Measurements from ENCODE around the gene DMD. TPM values are rescaled to one million over a fixed set of nuclear protein-coding genes. Genes with fewer than 3 reads are reported as not detected.
"Not testable (repeated sequence)": the region's sequence is repeated elsewhere in the genome, so short reads cannot be mapped to it uniquely, and the experiment has no call there.

Gene DMD
- total RNA-seq, 4 donors from 2014 or later: 2.2 to 26.7 (median 7.8) TPM

DNA sequence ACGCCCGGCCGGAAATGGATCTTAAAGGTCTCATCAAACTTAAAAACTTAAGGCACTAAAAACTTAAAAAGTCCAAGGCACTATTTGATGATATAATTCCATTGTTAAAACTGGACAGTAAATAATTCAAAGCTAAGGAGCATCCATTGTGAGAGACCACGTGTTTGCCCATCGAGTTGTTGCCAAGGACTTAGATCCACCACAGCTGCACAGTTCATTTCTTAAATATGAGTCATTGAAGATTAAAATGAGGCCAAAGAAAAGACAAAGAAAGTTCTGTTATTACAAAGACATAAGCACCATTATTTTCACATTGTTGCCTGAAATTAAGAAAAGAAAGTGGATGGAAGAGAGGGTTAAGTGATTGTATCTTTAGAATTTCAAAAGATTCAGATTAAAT is 1728.0 kb downstream of the DMD start:
- 22 to 64% methylated on average over 2 to 5 of the region's 5 CpGs for WGBS, 2 donors
- Histone ChIP-seq H3K36me3 (no peaks in the 10 kb centered on the region), H3K27me3 (no peaks in the 10 kb centered on the region), H3K4me3 (no peak overlapping the region), H3K9me3 (no peaks in the 10 kb centered on the region), H3K4me1 (no peaks in the 10 kb centered on the region), H3K27ac (no peak overlapping the region)
- intact Hi-C loops (cut with DNase I): no loop called here
- TF ChIP-seq CTCF (IDR thresholded peaks at IDR 0.05): no peak
- TF ChIP-seq POLR2A (IDR thresholded peaks at IDR 0.05): no peak
- no peak for DNase-seq

DNA sequence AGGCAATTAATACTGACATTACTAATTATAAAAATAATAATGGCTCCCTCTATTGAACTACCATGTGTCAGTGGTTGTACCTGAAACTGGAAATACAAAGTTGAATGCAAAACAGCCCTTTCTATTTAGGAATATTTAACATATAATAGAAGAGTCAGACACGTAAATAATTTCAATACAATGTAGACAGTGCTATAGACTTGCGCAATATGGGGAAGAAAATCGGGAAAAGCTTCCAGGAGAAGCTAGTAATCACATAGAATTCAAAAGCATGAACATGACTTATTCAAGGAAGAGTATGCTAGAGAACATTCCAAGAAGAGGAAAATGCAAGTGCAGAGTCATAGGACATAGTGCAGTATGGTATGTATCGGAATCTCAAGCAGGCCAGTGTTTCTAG is 1730.7 kb downstream of the DMD start:
- H3K4me1 ChIP-seq: no peaks in the 10 kb centered on the region
- intact Hi-C loops (cut with DNase I): no loop called here
- no peaks in the 10 kb centered on the region for H3K36me3 ChIP-seq
- no peaks in the 10 kb centered on the region for H3K9me3 ChIP-seq
- no peak overlapping the region for H3K27ac ChIP-seq
- TF ChIP-seq POLR2A (IDR thresholded peaks at IDR 0.05) (no peak), CTCF (IDR thresholded peaks at IDR 0.05) (no peak)
- no peak overlapping the region for H3K4me3 ChIP-seq
- H3K27me3 ChIP-seq: no peaks in the 10 kb centered on the region
- WGBS, 2 donors: 75 to 80% methylated on average over 4 of the region's 4 CpGs
- DNase-seq: no peak

GRCh38 chrX:31471229-31471628 is 1740.1 kb downstream of the DMD start:
- H3K36me3 ChIP-seq: no peaks in the 10 kb centered on the region
- 88% methylated on average over 7 of the region's 11 CpGs; no CpG with 5 or more reads in 1 of the 2 donors for WGBS, 2 donors
- H3K27ac ChIP-seq: no peak overlapping the region
- TF ChIP-seq CTCF (IDR thresholded peaks at IDR 0.05) (no peak), POLR2A (IDR thresholded peaks at IDR 0.05) (no peak)
- H3K4me3 ChIP-seq: no peak overlapping the region
- no peak for DNase-seq
- H3K9me3 ChIP-seq: no peaks in the 10 kb centered on the region
- no peaks in the 10 kb centered on the region for H3K27me3 ChIP-seq
- intact Hi-C loops (cut with DNase I): no loop called here
- no peaks in the 10 kb centered on the region for H3K4me1 ChIP-seq

- 60% methylated on average over 1 of the region's 7 CpGs; no CpG with 5 or more reads in 1 of the 2 donors for WGBS, 2 donors
- H3K9me3 ChIP-seq; intact Hi-C loops (cut with DNase I); H3K27ac ChIP-seq; H3K27me3 ChIP-seq; H3K4me3 ChIP-seq; DNase-seq; H3K4me1 ChIP-seq; H3K36me3 ChIP-seq: not testable (repeated sequence)
Measured at GRCh38 chrX:31470753-31471152, 1740.6 kb downstream of the DMD start.

DNA sequence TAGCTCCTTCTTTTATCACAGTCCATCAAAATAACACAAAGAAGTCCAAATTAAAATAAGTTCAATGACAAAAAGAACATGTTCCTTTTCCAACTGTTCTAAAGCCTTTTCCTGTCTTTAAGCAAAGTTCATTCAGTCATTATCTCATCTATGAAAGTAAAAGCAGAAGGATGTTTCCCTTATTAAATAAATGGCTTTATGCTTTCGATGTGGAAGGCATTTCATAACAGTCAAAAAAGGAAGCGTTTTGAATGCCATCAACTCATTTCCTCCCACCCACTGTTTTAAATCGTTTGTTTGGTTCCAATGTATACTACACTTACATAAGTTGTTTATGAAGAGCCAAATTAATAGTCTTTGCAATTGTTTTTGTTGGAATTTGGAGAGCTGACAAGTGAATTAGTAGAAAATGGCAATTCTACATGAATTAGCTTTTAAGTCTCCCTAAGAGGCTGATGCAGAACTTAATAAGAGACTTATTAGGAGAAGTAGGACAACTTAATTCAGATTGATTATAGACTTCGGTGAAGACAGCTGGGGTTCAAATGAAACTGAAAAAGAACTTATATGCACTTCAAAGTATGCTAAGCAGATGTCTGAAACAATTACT is 1746.9 kb downstream of the DMD start:
- no peaks in the 10 kb centered on the region for H3K36me3 ChIP-seq
- no peak overlapping the region for H3K4me3 ChIP-seq
- H3K27me3 ChIP-seq: no peaks in the 10 kb centered on the region
- H3K27ac ChIP-seq: no peak overlapping the region
- H3K4me1 ChIP-seq: no peaks in the 10 kb centered on the region
- intact Hi-C loops (cut with DNase I): no loop called here
- WGBS, 2 donors: 20 to 25% methylated on average over 4 of the region's 4 CpGs
- TF ChIP-seq CTCF (IDR thresholded peaks at IDR 0.05): no peak
- TF ChIP-seq POLR2A (IDR thresholded peaks at IDR 0.05): no peak
- no peak for DNase-seq
- H3K9me3 ChIP-seq: no peaks in the 10 kb centered on the region

GRCh38 chrX:31461266-31461665 is 1750.1 kb downstream of the DMD start:
- no peaks in the 10 kb centered on the region for H3K9me3 ChIP-seq
- H3K27me3 ChIP-seq: no peaks in the 10 kb centered on the region
- no peak for DNase-seq
- H3K27ac ChIP-seq: no peak overlapping the region
- no peak overlapping the region for H3K4me3 ChIP-seq
- intact Hi-C loops (cut with DNase I): no loop called here
- no peaks in the 10 kb centered on the region for H3K4me1 ChIP-seq
- no peaks in the 10 kb centered on the region for H3K36me3 ChIP-seq
- no peak for TF ChIP-seq CTCF (IDR thresholded peaks at IDR 0.05)
- TF ChIP-seq POLR2A (IDR thresholded peaks at IDR 0.05): no peak
